Activated CD4-positive, CD25-positive, alpha-beta regulatory T cell treated with anti-CD3 and anti-CD28 coated beads, Interleukin-2, amount 50 U/mL, for 24 hours (primary cell): ENCODE data around the gene WDR3.

ENCODE experiments used
- ATAC-seq, 2 donors: fragments of 150-1000 bp; cut with Tn5 transposase; one replicate each; pipeline ENCODE4 v1.10.0; 2021; ENCODE audit warnings: mild to moderate bottlenecking in 1 of 2, moderate library complexity in 1 of 2

WDR3 gene

DNA sequence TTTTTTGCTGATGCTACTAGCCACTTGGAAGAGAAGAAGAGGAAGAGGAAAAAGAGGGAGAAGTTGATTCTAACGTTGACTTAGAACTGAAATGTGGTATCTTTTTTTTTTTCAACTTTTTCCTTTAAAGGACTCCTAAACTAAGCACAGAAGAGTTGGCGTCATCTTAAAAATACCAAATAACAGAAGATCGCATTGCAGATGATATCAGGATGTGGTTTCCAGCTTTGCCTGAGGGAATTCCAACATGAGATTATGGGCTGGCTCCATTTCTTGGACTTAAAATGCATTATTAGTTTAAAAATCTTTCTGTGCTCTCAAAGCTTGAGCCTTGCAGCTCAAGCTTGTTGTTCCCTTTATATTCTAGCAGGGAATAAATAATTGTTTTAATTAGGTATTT is 29.8 kb downstream of the WDR3 start:
- ATAC-seq = no peak

- ATAC-seq = peak; percentile 43 to 46
Measured at GRCh38 chr1:117964290-117965038, 34.9 kb downstream of the WDR3 start.

DNA sequence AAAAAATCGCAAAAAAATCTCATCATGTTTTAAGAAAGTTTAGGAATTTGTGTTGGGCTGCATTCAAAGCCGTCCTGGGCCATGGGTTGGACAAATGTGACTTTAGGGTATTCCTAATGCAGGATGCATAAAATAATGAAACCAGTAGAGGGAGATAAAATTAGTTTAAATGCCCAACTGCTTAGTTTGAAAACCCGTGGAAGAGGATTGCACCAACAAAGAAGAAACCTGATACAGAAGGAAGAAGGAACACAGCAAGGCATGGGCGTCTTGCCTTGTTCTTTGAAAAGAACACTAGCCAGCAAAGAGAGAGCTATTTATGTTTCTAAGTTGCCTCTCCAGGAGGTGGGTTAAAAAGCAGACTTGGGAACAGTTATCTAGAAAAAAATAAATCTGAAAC is 37.9 kb downstream of the WDR3 start:
- no peak for ATAC-seq

DNA sequence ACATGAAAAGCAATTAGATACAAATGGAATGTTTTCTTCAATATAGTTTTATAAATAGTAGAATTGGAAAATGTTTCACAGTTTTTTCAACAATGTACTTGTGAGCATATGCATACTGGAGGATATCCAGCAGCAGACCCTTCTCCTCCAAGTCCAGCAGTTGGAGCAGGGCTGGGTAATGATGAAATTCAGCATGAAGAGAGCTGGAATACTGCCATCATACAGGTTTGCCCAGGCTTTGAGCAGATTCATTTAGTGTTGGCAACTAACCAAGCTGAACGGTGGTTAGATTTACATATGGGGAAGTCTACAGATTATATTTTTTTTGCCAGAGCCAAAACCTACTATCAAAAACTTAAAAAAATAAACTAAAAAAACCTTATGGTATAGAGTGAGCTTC is 38.3 kb downstream of the WDR3 start:
- no peak for ATAC-seq

DNA sequence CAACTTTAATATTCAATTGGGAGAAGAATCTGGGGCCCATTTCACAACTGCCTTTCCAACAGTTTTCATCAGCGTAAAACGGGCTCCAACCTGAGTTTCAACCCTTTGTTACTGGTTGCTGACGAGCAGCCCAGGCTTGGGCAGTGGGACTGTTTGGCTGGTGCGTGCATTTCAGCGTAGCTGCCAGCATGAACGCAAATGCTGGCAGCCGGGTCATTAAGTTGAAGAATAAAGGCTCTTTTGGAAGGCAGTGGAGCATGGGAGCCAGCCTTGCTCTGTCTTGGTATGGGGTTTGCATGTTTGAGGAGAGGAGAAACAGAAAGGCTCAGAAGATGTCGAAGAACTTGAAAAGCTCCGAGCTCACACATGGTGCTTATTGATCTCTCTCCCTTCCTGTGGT is 40.7 kb downstream of the WDR3 start:
- ATAC-seq = no peak

DNA sequence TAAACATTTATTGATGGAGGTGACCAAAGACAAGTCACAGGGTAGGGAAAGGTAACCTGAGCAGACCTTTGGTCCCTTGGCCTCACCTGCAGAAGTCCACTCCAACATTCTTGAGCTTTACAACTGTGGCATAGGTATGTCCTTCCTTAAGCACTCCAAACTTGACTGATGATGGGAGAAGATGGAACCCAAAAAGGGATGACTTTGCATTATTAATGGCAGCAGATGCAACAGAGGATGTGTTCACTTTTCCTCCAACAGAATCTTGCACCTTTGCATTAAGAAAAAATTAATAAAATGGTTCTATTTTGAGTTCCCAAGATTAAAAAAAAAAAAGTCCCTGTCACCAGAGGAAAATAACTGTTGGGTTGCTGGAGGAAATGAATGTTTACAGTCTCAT is 42.2 kb downstream of the WDR3 start:
- ATAC-seq = no peak

- ATAC-seq = no peak
Measured at GRCh38 chr1:117976381-117976780, 46.8 kb downstream of the WDR3 start.

- no peak for ATAC-seq
Measured at GRCh38 chr1:117981455-117982192, 52.1 kb downstream of the WDR3 start.

- ATAC-seq = no peak
Measured at GRCh38 chr1:117985239-117985638, 55.7 kb downstream of the WDR3 start.

DNA sequence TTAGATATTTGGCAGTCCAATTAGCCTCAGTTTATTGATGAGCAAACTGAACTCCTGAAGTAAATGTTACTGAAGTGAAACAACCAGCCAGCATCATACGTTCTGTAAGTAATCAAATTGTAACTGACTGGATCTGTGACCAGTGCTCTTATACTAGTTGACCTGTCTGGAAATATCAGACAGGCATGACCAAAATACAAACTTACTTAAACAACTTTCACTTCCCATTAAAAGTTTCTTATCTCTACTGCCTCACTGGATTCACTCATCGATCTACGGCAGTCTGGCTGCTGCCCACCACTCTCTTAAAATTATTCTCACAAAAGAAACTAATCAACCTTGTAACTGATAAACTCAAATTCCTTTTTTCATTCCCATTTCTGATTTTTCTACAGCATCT is 56.4 kb downstream of the WDR3 start:
- no peak for ATAC-seq

DNA sequence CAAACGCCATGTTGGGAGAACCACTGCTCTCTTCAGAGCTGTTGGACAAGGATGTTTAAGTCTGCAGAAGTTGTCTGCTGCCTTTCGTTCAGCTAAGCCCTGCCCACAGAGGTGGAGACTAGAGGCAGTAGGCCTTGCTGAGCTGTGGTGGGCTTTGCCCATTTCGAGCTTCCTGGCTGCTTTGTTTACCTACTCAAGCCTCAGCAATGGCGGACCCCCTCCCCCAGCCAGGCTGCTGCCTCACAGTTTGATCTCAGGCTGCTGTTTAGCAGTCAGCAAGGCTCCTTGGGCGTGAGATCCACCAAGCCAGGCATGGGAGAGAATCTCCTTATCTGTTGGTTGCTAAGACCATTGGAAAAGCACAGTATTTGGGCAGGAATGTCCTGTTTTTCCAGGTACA is 74.8 kb downstream of the WDR3 start:
- no peak for ATAC-seq

- no peak for ATAC-seq
Measured at GRCh38 chr1:118007391-118007790, 77.9 kb downstream of the WDR3 start.

- no peak for ATAC-seq
Measured at GRCh38 chr1:118008011-118008410, 78.5 kb downstream of the WDR3 start.

GRCh38 chr1:118012515-118013124 is 83.1 kb downstream of the WDR3 start:
- ATAC-seq = no peak

GRCh38 chr1:118013336-118013735 is 83.8 kb downstream of the WDR3 start:
- ATAC-seq = no peak

DNA sequence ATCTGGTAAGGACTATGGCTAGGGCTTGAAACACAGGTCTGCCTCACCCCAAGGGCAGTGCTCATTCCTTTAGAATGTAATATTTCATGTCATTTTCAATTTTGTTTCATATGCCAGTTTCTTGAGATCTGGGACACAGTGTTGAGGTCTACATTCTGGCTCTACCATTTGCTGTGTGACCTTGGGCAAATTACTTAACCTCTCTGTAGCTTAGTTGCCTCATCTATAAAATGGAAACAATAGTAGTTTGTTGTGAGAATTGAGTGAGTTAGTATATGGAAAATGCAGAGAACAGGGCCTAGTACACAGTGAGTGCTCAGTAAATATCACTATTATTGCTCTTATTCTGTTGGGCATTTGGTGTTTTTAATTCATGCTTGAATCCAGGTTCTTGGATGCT is 84.4 kb downstream of the WDR3 start:
- ATAC-seq = no peak
